Measurements from ENCODE around the gene EXTL1. TPM values are rescaled to one million over a fixed set of nuclear protein-coding genes. Genes with fewer than 3 reads are reported as not detected.

The EXTL1 gene
- total and polyA plus RNA-seq, 2 of the 4 experiments (the other 2 are of a cell fraction): 0.90 to 5.2 TPM

- TF ChIP-seq ELK1 (IDR thresholded peaks at IDR 0.05; ENCODE audit: borderline replicate concordance, low read depth, low read length) (no peak), MAZ (IDR thresholded peaks at IDR 0.05; ENCODE audit: borderline replicate concordance, low read depth, low read length) (no peak), MAFK (IDR thresholded peaks at IDR 0.05; ENCODE audit: low read depth, low read length) (no peak), BHLHE40 (IDR thresholded peaks at IDR 0.05; ENCODE audit: low read depth, low read length) (no peak), CEBPB (IDR thresholded peaks at IDR 0.05; ENCODE audit: low read depth, low read length) (no peak)
These were observed 49.8 kb upstream of the EXTL1 start (continued) for GRCh38 chr1:25971811-25972180.

All from IMR-90 (cell line).